GM19099 (cell line): Measurements from ENCODE around the gene SLC25A38.

Experiments
- POLR2A ChIP-seq: IDR thresholded peaks from 3 replicates; pipeline ENCODE4 v1.6.1; 2011; ENCODE audit warnings: low read depth; ENCODE audit not compliant: insufficient read length; ENCODE audit errors: extremely low read depth

Gene SLC25A38

GRCh38 chr3:39440316-39440715 lies 57.1 kb downstream of the SLC25A38 start:
- TF ChIP-seq POLR2A, result no peak

GRCh38 chr3:39443530-39443929 lies 60.4 kb downstream of the SLC25A38 start:
- TF ChIP-seq POLR2A, result no peak

DNA sequence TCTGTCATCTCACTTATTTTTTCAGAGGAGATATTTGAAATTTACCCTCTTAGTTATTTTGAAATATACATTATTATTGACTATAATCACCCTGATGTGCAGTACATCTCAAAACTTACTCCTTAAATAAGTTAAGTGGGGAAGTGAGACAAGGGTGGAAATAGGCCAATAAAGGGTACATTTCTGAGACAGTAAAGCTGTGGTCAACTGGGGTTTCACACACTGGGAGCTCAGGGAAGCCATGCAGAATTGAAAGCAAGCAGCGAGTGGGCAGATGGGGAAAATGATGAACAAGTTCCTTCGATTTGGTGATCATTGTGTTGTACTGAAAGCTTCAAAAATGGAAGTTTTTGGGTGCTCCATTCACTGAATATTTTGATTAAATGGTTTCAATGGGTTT lies 62.8 kb downstream of the SLC25A38 start:
- TF ChIP-seq POLR2A, result no peak

GRCh38 chr3:39446444-39446843 lies 63.3 kb downstream of the SLC25A38 start:
- no peak for TF ChIP-seq POLR2A
